MM.1S (cell line): ENCODE results near the gene EI24.

Experiments used
- EZH2 ChIP-seq: fragments of 300-600 bp; sonication (generic); optimal IDR thresholded peaks from 2 replicates; pipeline ENCODE3; 2017; ENCODE audit warnings: low read depth, mild to moderate bottlenecking, antibody characterized with exemption, low read length, mixed read lengths
- TF ChIP-seq, protein P1 (sequence below): fragments of 300-600 bp; sonication (generic); IDR thresholded peaks from 2 replicates; pipeline ENCODE4 v1.5.1; 2016; ENCODE audit warnings: antibody characterized with exemption, low read length, mixed read lengths

DNA sequence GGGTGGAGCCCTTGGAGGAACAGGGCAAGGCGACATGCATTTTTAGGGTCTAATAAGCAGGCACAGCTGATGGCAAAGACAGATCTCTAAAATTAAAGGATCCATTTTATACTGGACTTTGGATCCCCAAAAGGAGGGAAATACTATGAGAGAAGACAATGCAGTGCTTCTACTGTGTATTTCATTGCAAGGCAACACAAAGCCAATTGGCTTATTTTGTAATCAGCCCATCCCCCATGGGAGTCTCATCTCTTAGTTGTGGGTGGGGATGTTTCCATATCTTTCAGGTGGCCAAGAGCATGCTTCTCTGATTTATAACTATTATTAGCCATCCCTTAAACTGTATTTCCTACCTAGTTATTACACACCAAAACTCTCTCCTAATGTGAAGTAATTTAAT lies 18.5 kb upstream of the EI24 start:
- TF ChIP-seq, protein P1, sequence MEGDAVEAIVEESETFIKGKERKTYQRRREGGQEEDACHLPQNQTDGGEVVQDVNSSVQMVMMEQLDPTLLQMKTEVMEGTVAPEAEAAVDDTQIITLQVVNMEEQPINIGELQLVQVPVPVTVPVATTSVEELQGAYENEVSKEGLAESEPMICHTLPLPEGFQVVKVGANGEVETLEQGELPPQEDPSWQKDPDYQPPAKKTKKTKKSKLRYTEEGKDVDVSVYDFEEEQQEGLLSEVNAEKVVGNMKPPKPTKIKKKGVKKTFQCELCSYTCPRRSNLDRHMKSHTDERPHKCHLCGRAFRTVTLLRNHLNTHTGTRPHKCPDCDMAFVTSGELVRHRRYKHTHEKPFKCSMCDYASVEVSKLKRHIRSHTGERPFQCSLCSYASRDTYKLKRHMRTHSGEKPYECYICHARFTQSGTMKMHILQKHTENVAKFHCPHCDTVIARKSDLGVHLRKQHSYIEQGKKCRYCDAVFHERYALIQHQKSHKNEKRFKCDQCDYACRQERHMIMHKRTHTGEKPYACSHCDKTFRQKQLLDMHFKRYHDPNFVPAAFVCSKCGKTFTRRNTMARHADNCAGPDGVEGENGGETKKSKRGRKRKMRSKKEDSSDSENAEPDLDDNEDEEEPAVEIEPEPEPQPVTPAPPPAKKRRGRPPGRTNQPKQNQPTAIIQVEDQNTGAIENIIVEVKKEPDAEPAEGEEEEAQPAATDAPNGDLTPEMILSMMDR, result no peak
- TF ChIP-seq EZH2, result no peak
